Measurements from ENCODE around the gene NOXA1. TPM values are rescaled to one million over a fixed set of nuclear protein-coding genes. Genes with fewer than 3 reads are reported as not detected.
A peak's percentile ranks its signal among the peaks of the same experiment; 100 is the strongest.

NOXA1 gene
- total RNA-seq, 2 donors from 2014 or later, result 3.5 to 9.6 TPM

- Histone ChIP-seq H3K4me1 (ENCODE audit: control insufficient read depth in 1 of 2, low read depth in 2 of 2) (peaks cover 6 to 11% of the 10 kb centered on the region in 2 donors), H3K27me3 (replicated peaks; ENCODE audit: insufficient read depth) (no peaks in the 10 kb centered on the region), H3K4me3 (no peak overlapping the region), H3K27ac (no peak overlapping the region), H3K9me3 (peaks cover under 1% of the 10 kb centered on the region), H3K36me3 (no peaks in the 10 kb centered on the region)
- ATAC-seq (ENCODE audit: insufficient number of reproducible peaks, low FRiP score, low read depth) (no peak), DNase-seq (ENCODE audit: low spot score) (no peak)
- TF ChIP-seq, protein P1, sequence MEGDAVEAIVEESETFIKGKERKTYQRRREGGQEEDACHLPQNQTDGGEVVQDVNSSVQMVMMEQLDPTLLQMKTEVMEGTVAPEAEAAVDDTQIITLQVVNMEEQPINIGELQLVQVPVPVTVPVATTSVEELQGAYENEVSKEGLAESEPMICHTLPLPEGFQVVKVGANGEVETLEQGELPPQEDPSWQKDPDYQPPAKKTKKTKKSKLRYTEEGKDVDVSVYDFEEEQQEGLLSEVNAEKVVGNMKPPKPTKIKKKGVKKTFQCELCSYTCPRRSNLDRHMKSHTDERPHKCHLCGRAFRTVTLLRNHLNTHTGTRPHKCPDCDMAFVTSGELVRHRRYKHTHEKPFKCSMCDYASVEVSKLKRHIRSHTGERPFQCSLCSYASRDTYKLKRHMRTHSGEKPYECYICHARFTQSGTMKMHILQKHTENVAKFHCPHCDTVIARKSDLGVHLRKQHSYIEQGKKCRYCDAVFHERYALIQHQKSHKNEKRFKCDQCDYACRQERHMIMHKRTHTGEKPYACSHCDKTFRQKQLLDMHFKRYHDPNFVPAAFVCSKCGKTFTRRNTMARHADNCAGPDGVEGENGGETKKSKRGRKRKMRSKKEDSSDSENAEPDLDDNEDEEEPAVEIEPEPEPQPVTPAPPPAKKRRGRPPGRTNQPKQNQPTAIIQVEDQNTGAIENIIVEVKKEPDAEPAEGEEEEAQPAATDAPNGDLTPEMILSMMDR (IDR thresholded peaks at IDR 0.05), result no peak
These were observed 57.8 kb downstream of the NOXA1 start for GRCh38 chr9:137480686-137481683.

- ATAC-seq (ENCODE audit: insufficient number of reproducible peaks, low FRiP score, low read depth) (peak; percentile 44), DNase-seq (ENCODE audit: low spot score) (no peak)
- TF ChIP-seq, protein P1 (IDR thresholded peaks at IDR 0.05), result no peak
- peaks cover 6 to 11% of the 10 kb centered on the region in 2 donors for H3K4me1 ChIP-seq (ENCODE audit: control insufficient read depth in 1 of 2, low read depth in 2 of 2)
- no peaks in the 10 kb centered on the region for H3K36me3 ChIP-seq
- H3K27ac ChIP-seq, result peak overlapping the region; percentile 11 to 45
- no peaks in the 10 kb centered on the region for H3K27me3 ChIP-seq (replicated peaks; ENCODE audit: insufficient read depth)
- no peak overlapping the region for H3K4me3 ChIP-seq
- H3K9me3 ChIP-seq, result no peaks in the 10 kb centered on the region
These were observed 59.0 kb downstream of the NOXA1 start for GRCh38 chr9:137482094-137482781.

Other genes starting within 250 kb of the NOXA1 start
- 10 to 100 TPM; 25.2 to 43.0 TPM for gene ANAPC2, start 234.8 kb upstream of the NOXA1 start, total RNA-seq
- 10 to 100 TPM; 40.6 to 67.1 TPM for gene SSNA1, start 234.7 kb upstream of the NOXA1 start, total RNA-seq
- 1 to 10 TPM; 4.7 to 5.6 TPM for gene TPRN, start 222.7 kb upstream of the NOXA1 start, total RNA-seq
- 10 to 100 TPM; 12.0 to 35.2 TPM for gene TMEM203, start 217.7 kb upstream of the NOXA1 start, total RNA-seq
- gene NDOR1, start 217.7 kb upstream of the NOXA1 start, total RNA-seq, result 10 to 100 TPM; 13.3 to 17.7 TPM
- gene RNF208, start 201.2 kb upstream of the NOXA1 start, total RNA-seq, result 1 to 10 TPM in 1 of 2 donors, not detected in 1; 3.7 TPM
- not detected for gene CYSRT1, start 198.2 kb upstream of the NOXA1 start, total RNA-seq
- gene RNF224, start 195.9 kb upstream of the NOXA1 start, total RNA-seq, result not detected
- gene SLC34A3, start 192.5 kb upstream of the NOXA1 start, total RNA-seq, result under 1 TPM in 1 of 2 donors, not detected in 1; 0.54 TPM
- 100 to 1,000 TPM; 172 to 193 TPM for gene TUBB4B, start 182.1 kb upstream of the NOXA1 start, total RNA-seq
- gene STPG3, start 172.1 kb upstream of the NOXA1 start, total RNA-seq, result not detected
- 10 to 100 TPM; 37.2 to 40.6 TPM for gene NELFB, start 168.1 kb upstream of the NOXA1 start, total RNA-seq
- 10 to 100 TPM; 26.4 to 43.5 TPM for gene TOR4A, start 145.7 kb upstream of the NOXA1 start, total RNA-seq
- 10 to 100 TPM in 1 of 2 donors, 1 to 10 TPM in 1; 8.5 to 16.9 TPM for gene NRARP, start 121.1 kb upstream of the NOXA1 start, total RNA-seq
- 10 to 100 TPM; 22.7 to 29.4 TPM for gene EXD3, start 231 bp upstream of the NOXA1 start, total RNA-seq
- gene ENTPD8, start 18.0 kb downstream of the NOXA1 start, total RNA-seq, result not detected
- gene NSMF, start 35.9 kb downstream of the NOXA1 start, total RNA-seq, result 100 to 1,000 TPM; 168 to 251 TPM
- gene PNPLA7, start 127.0 kb downstream of the NOXA1 start, total RNA-seq, result 10 to 100 TPM; 12.7 to 21.4 TPM
- 10 to 100 TPM; 23.5 to 54.3 TPM for gene MRPL41, start 128.5 kb downstream of the NOXA1 start, total RNA-seq
- 10 to 100 TPM; 36.8 to 43.7 TPM for gene DPH7, start 155.5 kb downstream of the NOXA1 start, total RNA-seq
- gene ZMYND19, start 167.1 kb downstream of the NOXA1 start, total RNA-seq, result 10 to 100 TPM; 10.8 to 14.1 TPM
- 10 to 100 TPM; 40.5 to 56.4 TPM for gene ARRDC1, start 182.3 kb downstream of the NOXA1 start, total RNA-seq
- 100 to 1,000 TPM in 1 of 2 donors, 10 to 100 TPM in 1; 67.6 to 150 TPM for gene EHMT1, start 195.6 kb downstream of the NOXA1 start, total RNA-seq